Measurements from ENCODE around the gene MSANTD3.
"Not testable (repeated sequence)": the region's sequence is repeated elsewhere in the genome, so short reads cannot be mapped to it uniquely, and the experiment has no call there.

The MSANTD3 gene, protein sequence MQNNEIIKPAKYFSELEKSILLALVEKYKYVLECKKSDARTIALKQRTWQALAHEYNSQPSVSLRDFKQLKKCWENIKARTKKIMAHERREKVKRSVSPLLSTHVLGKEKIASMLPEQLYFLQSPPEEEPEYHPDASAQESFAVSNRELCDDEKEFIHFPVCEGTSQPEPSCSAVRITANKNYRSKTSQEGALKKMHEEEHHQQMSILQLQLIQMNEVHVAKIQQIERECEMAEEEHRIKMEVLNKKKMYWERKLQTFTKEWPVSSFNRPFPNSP

GRCh38 chr9:100426530-100427365 is at the start of gene MSANTD3:
Gene MSANTD3, plus strand, starts transcription at chr9:100427143. Its CDS starts 14,796 bp downstream, at chr9:100441939.
- peak; percentile 85 for DNase-seq (ENCODE audit: low spot score)

- DNase-seq (ENCODE audit: low spot score) = no peak
These were observed 47.1 kb upstream of the MSANTD3 start for GRCh38 chr9:100379862-100380261.

- not testable (repeated sequence) for DNase-seq (ENCODE audit: low spot score)
These were observed 34.0 kb upstream of the MSANTD3 start for GRCh38 chr9:100392989-100393388.

- no peak for DNase-seq (ENCODE audit: low spot score)
These were observed 32.8 kb upstream of the MSANTD3 start for GRCh38 chr9:100394032-100394695.

- DNase-seq (ENCODE audit: low spot score) = no peak
These were observed 32.1 kb upstream of the MSANTD3 start for GRCh38 chr9:100394816-100395215.

DNA sequence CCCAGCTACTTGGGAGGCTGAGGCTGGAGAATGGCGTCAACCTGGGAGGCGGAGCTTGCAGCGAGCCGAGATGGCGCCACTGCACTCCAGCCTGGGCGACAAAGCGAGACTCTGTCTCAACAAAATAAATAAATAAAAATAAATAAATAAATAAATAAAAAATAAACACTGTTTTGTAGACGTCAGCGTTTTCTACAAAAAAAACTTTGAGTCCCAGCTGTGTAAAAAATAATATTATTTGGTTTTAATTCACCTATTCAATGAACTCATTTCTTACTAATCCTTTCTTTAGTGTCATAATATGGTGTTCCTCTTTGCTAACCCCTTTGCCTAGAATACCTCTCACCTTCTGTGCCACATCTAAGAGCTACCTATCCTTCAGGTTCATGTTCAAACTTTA is 30.2 kb upstream of the MSANTD3 start:
- DNase-seq (ENCODE audit: low spot score) = no peak

- DNase-seq (ENCODE audit: low spot score) = no peak
These were observed 29.2 kb upstream of the MSANTD3 start for GRCh38 chr9:100397529-100398266.

DNA sequence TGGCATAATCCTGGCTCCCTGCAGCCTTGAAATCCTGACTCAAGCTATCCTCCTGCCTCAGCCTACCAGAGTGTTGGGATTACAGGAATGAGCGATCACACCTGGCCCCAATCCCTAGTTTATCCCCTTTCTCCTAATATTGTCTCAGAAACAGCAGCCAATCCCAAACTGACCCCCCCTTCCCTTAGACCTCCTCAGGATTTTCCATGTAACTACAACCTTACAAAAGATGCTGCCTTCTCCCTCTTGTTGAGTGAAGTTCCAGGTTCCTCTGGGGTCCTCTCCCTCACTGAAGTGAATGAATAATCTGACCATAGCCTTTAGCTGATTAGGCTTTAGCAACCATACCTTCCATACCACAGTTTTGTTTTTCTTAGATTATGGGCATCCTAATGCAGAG is 25.9 kb upstream of the MSANTD3 start:
- no peak for DNase-seq (ENCODE audit: low spot score)

- no peak for DNase-seq (ENCODE audit: low spot score)
These were observed 20.0 kb upstream of the MSANTD3 start for GRCh38 chr9:100406962-100407361.

DNA sequence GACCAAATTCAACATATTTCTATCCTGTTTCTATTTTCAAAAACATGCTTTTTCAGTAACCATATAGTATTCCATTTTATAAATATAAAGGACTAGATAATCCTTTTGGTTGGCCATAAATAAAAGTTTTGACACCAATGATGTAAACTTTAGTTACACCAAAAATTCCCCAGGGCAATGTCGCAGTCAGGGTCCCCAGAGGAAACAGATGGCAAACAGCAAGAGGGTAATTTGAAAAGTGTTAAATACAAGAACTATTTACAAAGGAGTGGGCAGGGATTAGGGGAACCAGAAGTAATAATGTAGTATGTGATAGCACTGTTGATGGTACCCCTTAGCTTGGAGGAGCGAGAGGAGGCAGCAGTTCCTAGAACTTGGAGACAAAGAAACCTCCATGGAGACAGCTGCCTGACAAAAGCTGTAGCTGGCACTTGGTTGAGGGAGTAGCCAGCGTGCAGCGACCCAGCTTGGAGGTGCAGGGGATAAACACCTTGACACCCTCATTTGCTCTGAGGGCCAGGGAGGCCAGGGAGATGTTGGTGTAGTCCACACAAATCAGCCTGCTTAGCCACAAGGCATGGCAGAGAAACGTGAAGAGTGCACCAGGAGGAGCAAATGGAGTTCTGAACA is 18.3 kb upstream of the MSANTD3 start:
- peak; percentile 30 for DNase-seq (ENCODE audit: low spot score)

GRCh38 chr9:100409176-100409556 is 17.8 kb upstream of the MSANTD3 start:
- DNase-seq (ENCODE audit: low spot score) = no peak

GRCh38 chr9:100411472-100412283 is 15.3 kb upstream of the MSANTD3 start:
- peak; percentile 92 for DNase-seq (ENCODE audit: low spot score)

- DNase-seq (ENCODE audit: low spot score) = no peak
These were observed 13.0 kb upstream of the MSANTD3 start for GRCh38 chr9:100413839-100414420.

GRCh38 chr9:100417815-100418214 is 9.1 kb upstream of the MSANTD3 start:
- no peak for DNase-seq (ENCODE audit: low spot score)

DNA sequence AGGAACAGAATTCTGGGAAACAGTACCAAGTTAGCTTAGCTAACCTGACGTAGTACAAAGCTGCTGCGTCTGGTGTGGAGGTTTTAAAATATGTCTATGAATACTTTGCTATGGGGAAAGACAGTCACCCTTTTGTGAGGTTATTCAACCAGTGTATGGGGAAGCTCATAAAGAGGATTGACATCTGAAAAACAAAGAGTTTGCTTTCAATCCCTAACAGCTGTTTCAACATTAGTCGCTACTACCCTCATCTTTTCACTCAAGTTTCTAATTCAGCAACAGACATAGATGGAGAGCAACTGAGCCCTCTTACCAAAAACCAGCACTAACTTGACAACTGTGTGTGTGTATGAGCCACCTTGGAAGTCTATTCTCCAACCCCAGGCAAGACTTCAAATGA is 7.8 kb upstream of the MSANTD3 start:
- no peak for DNase-seq (ENCODE audit: low spot score)

DNA sequence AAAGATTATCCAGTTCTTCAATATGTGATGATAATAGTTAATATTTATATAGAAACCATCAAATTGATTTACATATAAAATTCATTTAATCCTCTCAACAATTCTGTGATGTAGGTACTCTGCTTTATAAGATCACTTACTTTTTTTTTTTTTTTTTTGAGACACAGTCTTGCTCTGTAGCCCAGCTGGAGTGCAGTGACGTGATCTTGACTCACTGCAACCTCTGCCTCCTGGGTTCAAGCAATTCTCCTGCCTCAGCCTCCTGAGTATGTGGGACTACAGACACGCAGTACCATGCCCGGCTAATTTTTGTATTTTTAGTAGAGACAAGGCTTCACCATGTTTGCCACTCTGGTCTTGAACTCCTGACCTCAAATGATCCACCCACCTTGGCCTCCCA is 5.8 kb upstream of the MSANTD3 start:
- not testable (repeated sequence) for DNase-seq (ENCODE audit: low spot score)

GRCh38 chr9:100425758-100426157 is 1.2 kb upstream of the MSANTD3 start:
- DNase-seq (ENCODE audit: low spot score) = no peak

DNA sequence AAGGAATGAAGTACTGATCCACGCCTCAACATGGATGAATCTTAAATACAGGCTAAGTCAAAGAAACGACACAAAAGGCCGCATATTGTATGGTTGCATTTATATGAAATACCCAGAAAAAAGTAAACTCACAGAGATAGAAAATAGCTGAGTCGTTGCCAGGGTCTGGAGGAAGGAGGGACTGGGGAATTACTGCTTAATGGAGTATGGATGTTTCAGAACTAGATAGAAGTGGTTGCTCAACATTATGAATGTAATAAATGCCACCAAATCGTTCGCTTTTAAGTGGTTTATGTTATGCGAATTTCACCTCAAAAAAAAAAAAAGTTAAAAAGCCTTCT is 784 bp upstream of the MSANTD3 start:
- no peak for DNase-seq (ENCODE audit: low spot score)

DNA sequence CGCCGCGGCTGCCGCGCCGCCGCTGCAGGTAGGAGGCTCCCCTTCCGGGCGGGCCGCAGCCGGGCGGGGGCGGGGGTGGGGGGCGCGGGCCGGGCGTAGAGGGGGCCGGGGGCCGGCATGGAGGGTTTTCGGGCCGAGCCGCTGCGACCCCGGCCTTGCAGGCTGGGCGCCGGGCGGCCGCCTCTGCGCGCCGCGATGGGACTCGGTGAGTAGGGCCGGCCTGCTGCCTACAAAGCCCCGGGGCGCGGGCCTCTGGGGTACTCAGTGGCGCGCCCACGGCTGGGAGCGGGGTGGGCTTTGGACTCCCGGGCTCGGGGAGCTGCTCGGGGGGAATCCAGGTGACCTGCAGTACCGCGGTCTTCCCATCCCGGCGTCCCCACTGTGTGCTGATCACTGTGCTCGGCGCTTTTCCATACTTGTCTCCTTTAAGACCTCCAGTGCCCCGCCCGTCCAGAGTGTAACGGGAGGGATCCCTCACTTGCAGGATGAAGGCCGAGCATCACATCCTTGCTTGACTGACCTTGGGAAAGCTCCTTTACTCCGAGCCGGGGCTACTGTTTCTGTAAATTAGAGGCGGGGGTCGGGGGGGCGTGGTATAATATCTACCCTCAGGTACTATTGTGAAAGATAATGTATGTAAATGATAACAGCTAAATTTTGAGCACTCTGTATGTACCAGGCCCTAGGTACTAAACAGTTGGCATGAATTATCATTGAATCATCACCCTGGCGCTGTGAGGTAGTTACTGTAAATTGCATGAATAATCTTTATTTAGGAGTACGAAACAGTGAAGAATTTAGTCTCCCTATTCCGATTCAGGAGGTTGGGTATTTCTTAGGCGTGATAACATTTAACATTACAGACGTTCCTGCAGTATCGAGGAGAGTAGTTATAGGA is 672 bp downstream of the MSANTD3 start:
- no peak for DNase-seq (ENCODE audit: low spot score)

Measured in germinal center (tissue), 1 donor.